ENCODE data around the gene DPYD. TPM values are rescaled to one million over a fixed set of nuclear protein-coding genes. Genes with fewer than 3 reads are reported as not detected.

The DPYD gene
- total and polyA plus RNA-seq, 10 of the 15 experiments (the other 5 are each of a cell fraction or from before 2014, with no cell fraction given): 5.7 to 23.8 (median 10.2) TPM

DNA sequence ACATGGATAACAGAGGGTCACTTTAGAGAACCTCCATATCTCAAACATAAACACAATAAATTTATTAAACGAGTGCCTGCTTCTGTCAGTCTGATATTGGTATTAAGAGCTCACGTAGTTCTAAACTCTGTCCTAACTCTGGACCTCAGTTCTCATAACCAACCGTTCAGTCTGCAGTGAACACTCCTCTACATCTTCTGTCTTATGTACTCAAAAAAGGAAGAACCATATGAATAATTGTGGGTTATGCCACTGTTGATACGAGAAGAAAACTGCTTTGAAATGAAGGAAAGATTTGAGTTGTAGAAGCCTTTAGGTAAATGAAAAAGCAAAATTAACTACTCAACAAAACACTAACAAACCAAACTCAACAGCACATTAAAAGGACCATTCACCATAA, 53.7 kb downstream of the DPYD start:
- 0% methylated on average over 4 of the region's 4 CpGs for WGBS (ENCODE audit: insufficient coverage, insufficient replicate concordance, low lambda C conversion rate, missing lambda C conversion rate)
- Histone ChIP-seq H3K4me2 (ENCODE audit: control insufficient read depth, insufficient read depth) (no peak overlapping the region), H3K36me3 (ENCODE audit: control insufficient read depth in 2 of 2, insufficient read depth in 2 of 2, low read length in 1 of 2) (no peaks in the 10 kb centered on the region), H3K4me1 (ENCODE audit: control insufficient read depth, insufficient read depth, low read length) (no peaks in the 10 kb centered on the region), H2AFZ (ENCODE audit: control insufficient read depth, low read depth, low read length) (no peak overlapping the region), H3K27ac (ENCODE audit: control insufficient read depth, insufficient read depth) (no peak overlapping the region), H3K4me3 (no peak overlapping the region), H3K9me3 (replicated peaks; ENCODE audit: control insufficient read depth, insufficient read depth, low read length) (no peaks in the 10 kb centered on the region; the same call in 2 of the 3 replicates), H3K9ac (ENCODE audit: control insufficient read depth, insufficient read depth, low read length) (no peak overlapping the region), H3K79me2 (ENCODE audit: control insufficient read depth, insufficient read depth, low read length) (no peaks in the 10 kb centered on the region), H3K27me3 (replicated peaks in 1 of 2; ENCODE audit: control insufficient read depth in 2 of 2, insufficient read depth in 2 of 2, low read length in 1 of 2) (no peaks in the 10 kb centered on the region), H4K20me1 (ENCODE audit: control insufficient read depth, insufficient read depth) (no peaks in the 10 kb centered on the region)
- intact Hi-C loops (cut with micrococcal nuclease; ENCODE audit: unreplicated experiment) (no loop called here), in situ Hi-C loops (cut with MboI) (no loop called here)
- DNase-seq (ENCODE audit: low read depth, low spot score): no peak
- POLR2A ChIA-PET: no interaction called here
- ATAC-seq: no peak
- CTCF ChIA-PET: interaction anchor here (1.3 to 1.5 kb wide), 2 partner anchors 10 to 18 kb away, joined by 4 read pairs; no protein-coding TSS in a partner anchor
- SMC1A ChIA-PET (ENCODE audit: uncharacterized antibody, unreplicated experiment): interaction anchor here (1.6 kb wide), 1 partner anchor 36 kb away, joined by 4 read pairs; no protein-coding TSS in a partner anchor
- RAD21 ChIA-PET (ENCODE audit: unreplicated experiment): no interaction called here
- FAIRE-seq: peak; percentile 27
- no TSS peak for BruUV-seq (replicated peaks)
- TF ChIP-seq, protein P1, sequence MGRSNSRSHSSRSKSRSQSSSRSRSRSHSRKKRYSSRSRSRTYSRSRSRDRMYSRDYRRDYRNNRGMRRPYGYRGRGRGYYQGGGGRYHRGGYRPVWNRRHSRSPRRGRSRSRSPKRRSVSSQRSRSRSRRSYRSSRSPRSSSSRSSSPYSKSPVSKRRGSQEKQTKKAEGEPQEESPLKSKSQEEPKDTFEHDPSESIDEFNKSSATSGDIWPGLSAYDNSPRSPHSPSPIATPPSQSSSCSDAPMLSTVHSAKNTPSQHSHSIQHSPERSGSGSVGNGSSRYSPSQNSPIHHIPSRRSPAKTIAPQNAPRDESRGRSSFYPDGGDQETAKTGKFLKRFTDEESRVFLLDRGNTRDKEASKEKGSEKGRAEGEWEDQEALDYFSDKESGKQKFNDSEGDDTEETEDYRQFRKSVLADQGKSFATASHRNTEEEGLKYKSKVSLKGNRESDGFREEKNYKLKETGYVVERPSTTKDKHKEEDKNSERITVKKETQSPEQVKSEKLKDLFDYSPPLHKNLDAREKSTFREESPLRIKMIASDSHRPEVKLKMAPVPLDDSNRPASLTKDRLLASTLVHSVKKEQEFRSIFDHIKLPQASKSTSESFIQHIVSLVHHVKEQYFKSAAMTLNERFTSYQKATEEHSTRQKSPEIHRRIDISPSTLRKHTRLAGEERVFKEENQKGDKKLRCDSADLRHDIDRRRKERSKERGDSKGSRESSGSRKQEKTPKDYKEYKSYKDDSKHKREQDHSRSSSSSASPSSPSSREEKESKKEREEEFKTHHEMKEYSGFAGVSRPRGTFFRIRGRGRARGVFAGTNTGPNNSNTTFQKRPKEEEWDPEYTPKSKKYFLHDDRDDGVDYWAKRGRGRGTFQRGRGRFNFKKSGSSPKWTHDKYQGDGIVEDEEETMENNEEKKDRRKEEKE (IDR thresholded peaks at IDR 0.05): no peak
- TF ChIP-seq, protein P2, sequence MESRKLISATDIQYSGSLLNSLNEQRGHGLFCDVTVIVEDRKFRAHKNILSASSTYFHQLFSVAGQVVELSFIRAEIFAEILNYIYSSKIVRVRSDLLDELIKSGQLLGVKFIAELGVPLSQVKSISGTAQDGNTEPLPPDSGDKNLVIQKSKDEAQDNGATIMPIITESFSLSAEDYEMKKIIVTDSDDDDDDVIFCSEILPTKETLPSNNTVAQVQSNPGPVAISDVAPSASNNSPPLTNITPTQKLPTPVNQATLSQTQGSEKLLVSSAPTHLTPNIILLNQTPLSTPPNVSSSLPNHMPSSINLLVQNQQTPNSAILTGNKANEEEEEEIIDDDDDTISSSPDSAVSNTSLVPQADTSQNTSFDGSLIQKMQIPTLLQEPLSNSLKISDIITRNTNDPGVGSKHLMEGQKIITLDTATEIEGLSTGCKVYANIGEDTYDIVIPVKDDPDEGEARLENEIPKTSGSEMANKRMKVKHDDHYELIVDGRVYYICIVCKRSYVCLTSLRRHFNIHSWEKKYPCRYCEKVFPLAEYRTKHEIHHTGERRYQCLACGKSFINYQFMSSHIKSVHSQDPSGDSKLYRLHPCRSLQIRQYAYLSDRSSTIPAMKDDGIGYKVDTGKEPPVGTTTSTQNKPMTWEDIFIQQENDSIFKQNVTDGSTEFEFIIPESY (IDR thresholded peaks at IDR 0.05): no peak
- TF ChIP-seq IKZF2 (IDR thresholded peaks at IDR 0.05) (no peak), HCFC1 (IDR thresholded peaks at IDR 0.05; ENCODE audit: low read length) (no peak), MTA2 (IDR thresholded peaks at IDR 0.05; ENCODE audit: low read depth) (no peak), KDM1A (IDR thresholded peaks at IDR 0.05; ENCODE audit: borderline replicate concordance) (no peak), SUZ12 (IDR thresholded peaks at IDR 0.05; ENCODE audit: unreplicated experiment) (no peak), NR2C1 (IDR thresholded peaks at IDR 0.05) (no peak), RAD51 (IDR thresholded peaks at IDR 0.05) (no peak), BMI1 (IDR thresholded peaks at IDR 0.05; ENCODE audit: borderline replicate concordance) (no peak), NBN (IDR thresholded peaks at IDR 0.05) (no peak), CBX5 (IDR thresholded peaks at IDR 0.05; ENCODE audit: low read depth) (no peak)
- TF ChIP-seq, protein P3, sequence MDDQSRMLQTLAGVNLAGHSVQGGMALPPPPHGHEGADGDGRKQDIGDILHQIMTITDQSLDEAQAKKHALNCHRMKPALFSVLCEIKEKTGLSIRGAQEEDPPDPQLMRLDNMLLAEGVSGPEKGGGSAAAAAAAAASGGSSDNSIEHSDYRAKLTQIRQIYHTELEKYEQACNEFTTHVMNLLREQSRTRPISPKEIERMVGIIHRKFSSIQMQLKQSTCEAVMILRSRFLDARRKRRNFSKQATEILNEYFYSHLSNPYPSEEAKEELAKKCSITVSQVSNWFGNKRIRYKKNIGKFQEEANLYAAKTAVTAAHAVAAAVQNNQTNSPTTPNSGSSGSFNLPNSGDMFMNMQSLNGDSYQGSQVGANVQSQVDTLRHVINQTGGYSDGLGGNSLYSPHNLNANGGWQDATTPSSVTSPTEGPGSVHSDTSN (IDR thresholded peaks at IDR 0.05; ENCODE audit: insufficient replicate concordance, low read depth, low read length): no peak
- TF ChIP-seq, protein P4, sequence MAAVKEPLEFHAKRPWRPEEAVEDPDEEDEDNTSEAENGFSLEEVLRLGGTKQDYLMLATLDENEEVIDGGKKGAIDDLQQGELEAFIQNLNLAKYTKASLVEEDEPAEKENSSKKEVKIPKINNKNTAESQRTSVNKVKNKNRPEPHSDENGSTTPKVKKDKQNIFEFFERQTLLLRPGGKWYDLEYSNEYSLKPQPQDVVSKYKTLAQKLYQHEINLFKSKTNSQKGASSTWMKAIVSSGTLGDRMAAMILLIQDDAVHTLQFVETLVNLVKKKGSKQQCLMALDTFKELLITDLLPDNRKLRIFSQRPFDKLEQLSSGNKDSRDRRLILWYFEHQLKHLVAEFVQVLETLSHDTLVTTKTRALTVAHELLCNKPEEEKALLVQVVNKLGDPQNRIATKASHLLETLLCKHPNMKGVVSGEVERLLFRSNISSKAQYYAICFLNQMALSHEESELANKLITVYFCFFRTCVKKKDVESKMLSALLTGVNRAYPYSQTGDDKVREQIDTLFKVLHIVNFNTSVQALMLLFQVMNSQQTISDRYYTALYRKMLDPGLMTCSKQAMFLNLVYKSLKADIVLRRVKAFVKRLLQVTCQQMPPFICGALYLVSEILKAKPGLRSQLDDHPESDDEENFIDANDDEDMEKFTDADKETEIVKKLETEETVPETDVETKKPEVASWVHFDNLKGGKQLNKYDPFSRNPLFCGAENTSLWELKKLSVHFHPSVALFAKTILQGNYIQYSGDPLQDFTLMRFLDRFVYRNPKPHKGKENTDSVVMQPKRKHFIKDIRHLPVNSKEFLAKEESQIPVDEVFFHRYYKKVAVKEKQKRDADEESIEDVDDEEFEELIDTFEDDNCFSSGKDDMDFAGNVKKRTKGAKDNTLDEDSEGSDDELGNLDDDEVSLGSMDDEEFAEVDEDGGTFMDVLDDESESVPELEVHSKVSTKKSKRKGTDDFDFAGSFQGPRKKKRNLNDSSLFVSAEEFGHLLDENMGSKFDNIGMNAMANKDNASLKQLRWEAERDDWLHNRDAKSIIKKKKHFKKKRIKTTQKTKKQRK (IDR thresholded peaks at IDR 0.05; ENCODE audit: low read depth, low read length): no peak
- TF ChIP-seq, protein P5, sequence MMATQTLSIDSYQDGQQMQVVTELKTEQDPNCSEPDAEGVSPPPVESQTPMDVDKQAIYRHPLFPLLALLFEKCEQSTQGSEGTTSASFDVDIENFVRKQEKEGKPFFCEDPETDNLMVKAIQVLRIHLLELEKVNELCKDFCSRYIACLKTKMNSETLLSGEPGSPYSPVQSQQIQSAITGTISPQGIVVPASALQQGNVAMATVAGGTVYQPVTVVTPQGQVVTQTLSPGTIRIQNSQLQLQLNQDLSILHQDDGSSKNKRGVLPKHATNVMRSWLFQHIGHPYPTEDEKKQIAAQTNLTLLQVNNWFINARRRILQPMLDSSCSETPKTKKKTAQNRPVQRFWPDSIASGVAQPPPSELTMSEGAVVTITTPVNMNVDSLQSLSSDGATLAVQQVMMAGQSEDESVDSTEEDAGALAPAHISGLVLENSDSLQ (IDR thresholded peaks at IDR 0.05): no peak

All from GM12878 (cell line).